B cell (primary cell): ENCODE measurements around the gene ARHGAP23.

ENCODE experiments used
- EZH2 ChIP-seq: IDR thresholded peaks from 2 replicates; pipeline ENCODE4 v1.6.1; 2012; ENCODE audit warnings: borderline replicate concordance, low read depth, mild to moderate bottlenecking, moderate library complexity, low read length; ENCODE audit not compliant: insufficient read depth, poor library complexity, severe bottlenecking
- TF ChIP-seq, protein P1 (sequence below): fragments of 200-600 bp; IDR thresholded peaks from one replicate; pipeline ENCODE4 v1.8.0; 2022; ENCODE audit warnings: antibody characterized with exemption, mild to moderate bottlenecking

GRCh38 chr17:38415250-38416194 is 12.7 kb upstream of the ARHGAP23 start:
- TF ChIP-seq, protein P1, sequence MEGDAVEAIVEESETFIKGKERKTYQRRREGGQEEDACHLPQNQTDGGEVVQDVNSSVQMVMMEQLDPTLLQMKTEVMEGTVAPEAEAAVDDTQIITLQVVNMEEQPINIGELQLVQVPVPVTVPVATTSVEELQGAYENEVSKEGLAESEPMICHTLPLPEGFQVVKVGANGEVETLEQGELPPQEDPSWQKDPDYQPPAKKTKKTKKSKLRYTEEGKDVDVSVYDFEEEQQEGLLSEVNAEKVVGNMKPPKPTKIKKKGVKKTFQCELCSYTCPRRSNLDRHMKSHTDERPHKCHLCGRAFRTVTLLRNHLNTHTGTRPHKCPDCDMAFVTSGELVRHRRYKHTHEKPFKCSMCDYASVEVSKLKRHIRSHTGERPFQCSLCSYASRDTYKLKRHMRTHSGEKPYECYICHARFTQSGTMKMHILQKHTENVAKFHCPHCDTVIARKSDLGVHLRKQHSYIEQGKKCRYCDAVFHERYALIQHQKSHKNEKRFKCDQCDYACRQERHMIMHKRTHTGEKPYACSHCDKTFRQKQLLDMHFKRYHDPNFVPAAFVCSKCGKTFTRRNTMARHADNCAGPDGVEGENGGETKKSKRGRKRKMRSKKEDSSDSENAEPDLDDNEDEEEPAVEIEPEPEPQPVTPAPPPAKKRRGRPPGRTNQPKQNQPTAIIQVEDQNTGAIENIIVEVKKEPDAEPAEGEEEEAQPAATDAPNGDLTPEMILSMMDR, result no peak
- no peak for TF ChIP-seq EZH2
